Activated T-cell treated with anti-CD3 and anti-CD28 coated beads for 1 hour (primary cell): ENCODE results near the gene KLK1.
"Not testable (repeated sequence)": the region's sequence is repeated elsewhere in the genome, so short reads cannot be mapped to it uniquely, and the experiment has no call there.

Experiments used
- DNase-seq: peaks from one replicate; pipeline ENCODE4 v3.0.0-alpha.2; 2020; ENCODE audit warnings: low read depth

Gene KLK1

DNA sequence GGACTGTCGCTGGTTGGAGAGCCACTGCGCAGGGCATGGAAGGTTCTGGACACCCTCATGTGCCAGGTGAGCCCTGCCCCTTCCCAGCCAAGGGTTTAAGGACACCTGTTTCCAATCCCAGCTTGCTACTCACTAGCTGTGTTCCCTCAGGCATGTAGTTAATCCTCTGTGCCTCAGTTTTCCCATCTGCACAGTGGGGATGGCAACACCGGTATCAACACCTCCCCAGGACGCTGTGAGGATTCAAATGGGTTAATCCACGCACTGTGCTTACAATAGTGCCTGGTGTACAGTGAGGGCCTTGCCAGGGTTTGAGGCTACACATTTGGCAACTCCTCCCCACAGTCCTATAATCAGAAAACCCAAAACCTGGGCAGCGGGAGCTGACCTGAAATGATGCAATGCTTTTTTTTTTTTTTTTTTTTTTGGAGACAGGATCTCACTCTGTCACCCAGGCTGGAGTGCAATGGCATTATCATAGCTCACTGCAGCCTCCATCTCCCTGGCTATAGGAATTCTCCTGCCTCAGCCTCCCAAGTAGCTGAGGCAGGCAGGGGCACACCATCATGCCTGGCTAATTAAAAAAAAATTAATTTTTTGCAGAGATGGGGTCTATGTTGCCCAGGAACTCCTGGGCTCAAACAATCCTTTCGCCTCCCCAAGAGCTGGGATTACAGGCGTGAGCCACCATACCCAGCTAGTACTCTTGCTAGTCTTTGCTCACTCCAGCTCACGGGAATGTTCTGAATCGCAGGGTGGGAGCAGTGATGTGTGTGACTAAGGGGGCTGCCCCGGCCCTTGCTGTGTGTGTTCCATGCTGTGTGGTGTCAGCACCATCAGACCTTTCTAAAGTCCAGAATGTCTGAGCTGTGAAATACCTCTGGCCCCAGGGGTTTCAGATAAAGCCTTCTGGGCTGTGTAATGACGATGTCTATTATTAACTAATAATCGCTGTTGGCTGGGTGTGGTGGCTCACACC, 31.0 kb downstream of the KLK1 start:
- DNase-seq: no peak

- no peak for DNase-seq
Measured at GRCh38 chr19:50791594-50792271, 31.9 kb downstream of the KLK1 start.

GRCh38 chr19:50790922-50791467, 32.6 kb downstream of the KLK1 start:
- DNase-seq: no peak

- DNase-seq: no peak
Measured at GRCh38 chr19:50790396-50790795, 33.2 kb downstream of the KLK1 start, which contains the start of gene ACP4. TSS of gene ACP4 (plus strand) at chr19:50790415. CDS start at chr19:50790415, 0 bp downstream.

DNA sequence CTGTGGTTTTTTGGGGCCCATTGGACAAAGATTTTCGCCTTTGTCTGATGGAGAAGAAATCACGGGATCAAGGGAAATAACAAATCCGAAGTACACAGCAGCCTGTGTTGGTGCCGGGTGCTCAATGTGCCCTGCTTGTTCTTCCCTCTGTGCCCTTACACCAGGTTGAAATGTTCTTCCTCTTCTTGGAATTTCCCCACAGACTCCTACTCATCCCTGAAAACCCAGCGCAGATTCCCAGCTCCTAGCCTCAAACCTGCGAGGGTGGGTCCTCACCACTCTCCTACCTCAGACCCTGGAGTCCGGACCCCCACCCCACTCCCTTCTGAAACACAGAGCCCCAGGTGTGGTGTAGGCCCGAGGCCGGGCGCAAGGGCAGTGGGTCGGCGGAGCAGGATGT, 38.3 kb downstream of the KLK1 start:
- DNase-seq: no peak

- no peak for DNase-seq
Measured at GRCh38 chr19:50784710-50785109, 38.9 kb downstream of the KLK1 start.

DNA sequence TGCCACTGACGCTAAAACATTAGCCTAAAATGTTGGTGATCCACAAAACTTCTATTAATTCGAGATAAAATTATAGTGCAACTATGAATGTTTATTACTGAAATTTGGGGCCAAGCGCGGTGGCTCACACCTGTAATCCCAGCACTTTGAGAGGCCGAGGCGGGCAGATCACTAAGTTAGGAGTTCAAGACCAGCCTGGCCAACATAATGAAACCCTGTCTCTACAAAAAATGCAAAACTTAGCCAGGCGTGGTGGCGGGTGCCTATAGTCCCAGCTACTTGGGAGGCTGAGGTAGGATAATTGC, 39.8 kb downstream of the KLK1 start:
- not testable (repeated sequence) for DNase-seq

GRCh38 chr19:50780753-50781435, 42.7 kb downstream of the KLK1 start:
- no peak for DNase-seq

GRCh38 chr19:50779504-50780457, 43.8 kb downstream of the KLK1 start:
- DNase-seq: no peak

DNA sequence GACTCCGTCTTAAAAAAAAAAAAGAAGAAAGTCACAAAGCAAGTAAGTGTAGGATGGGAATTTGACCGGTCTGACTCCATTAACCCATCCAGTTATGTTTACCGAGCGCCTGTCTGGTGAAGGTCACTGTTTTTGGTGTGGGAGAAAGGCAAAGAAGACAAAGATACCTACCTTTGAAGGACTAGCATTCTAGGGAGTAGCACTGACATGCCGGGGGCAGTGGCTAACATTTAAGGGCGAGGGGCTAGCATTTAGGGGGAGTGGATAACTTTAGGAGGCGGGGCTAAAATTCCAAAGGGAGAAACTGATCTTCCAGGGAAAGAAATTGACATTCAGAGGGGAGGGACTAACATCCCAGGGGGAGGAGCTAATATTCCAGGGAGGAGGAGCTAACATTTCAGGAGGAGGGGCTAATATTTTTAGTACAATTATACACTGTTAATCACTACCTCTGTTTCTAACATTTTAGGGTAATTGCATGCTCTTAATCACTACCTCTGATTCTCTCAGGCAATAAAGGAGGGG, 44.6 kb downstream of the KLK1 start:
- DNase-seq: no peak

DNA sequence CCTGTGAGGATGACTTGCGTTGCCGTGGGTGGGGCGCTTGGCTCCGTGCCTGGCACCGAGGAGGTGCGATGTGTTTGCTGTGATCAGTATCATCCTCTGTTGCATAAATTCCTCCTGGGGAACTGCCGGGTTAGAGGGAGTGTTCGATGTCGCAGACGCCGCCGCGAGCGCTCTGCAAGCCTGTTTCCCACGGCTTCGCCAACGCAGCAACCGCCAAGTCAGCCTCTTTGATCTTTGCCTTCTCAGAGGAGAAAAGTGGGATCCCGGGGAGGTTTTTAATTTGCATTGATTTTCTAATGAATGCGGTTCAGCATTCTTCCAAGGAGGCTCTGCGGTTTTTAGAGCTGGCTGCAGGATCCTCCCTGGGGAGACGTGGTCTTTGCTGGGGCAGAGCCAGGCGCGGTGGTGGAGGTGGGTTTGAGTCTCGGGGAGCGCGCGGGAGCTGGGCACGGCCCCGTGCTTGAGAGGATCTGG, 45.7 kb downstream of the KLK1 start:
- no peak for DNase-seq

- no peak for DNase-seq
Measured at GRCh38 chr19:50777261-50777660, 46.3 kb downstream of the KLK1 start.

- DNase-seq: no peak
Measured at GRCh38 chr19:50776131-50776530, 47.5 kb downstream of the KLK1 start.

GRCh38 chr19:50773454-50773853, 50.1 kb downstream of the KLK1 start:
- not testable (repeated sequence) for DNase-seq

- not testable (repeated sequence) for DNase-seq
Measured at GRCh38 chr19:50772912-50773311, 50.7 kb downstream of the KLK1 start.

DNA sequence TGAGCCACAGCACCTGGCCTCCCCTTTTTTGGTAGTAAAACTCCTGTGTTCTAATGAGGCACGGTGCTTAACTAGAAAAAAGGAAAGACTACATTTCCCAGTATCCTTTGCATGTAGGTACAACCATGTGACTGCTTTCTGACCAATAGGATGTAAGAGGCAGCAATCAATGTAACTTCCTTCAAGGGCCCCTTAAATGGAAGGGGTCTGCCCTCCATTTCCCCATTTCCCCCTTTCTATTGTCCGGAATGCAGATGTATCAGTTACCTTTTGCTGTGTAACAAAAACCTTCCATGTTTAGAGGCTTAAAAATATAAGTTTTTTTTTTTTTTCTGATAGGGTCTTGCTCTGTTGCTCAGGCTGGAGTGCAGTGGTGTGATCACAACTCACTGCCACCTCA, 51.1 kb downstream of the KLK1 start:
- DNase-seq: no peak

GRCh38 chr19:50770888-50771287, 52.7 kb downstream of the KLK1 start:
- DNase-seq: no peak

- not testable (repeated sequence) for DNase-seq
Measured at GRCh38 chr19:50770164-50770563, 53.4 kb downstream of the KLK1 start, which contains the start of gene GPR32. TSS of gene GPR32 (plus strand) at chr19:50770464. CDS start at chr19:50770601, 137 bp downstream.
